Nephron progenitor cell (in vitro differentiated cells): Measurements from ENCODE around the gene AGXT.

ENCODE experiments used
- DNase-seq: peaks from one replicate; pipeline ENCODE4 v3.0.0; 2021
- H3K27ac Mint-ChIP-seq: 2 replicates; pipeline ENCODE4 v1.8.0; 2021; ENCODE audit warnings: mild to moderate bottlenecking, moderate library complexity, mixed read lengths
- H3K27me3 Mint-ChIP-seq: 2 replicates; pipeline ENCODE4 v1.8.0; 2021; ENCODE audit warnings: mild to moderate bottlenecking, low read depth, mixed read lengths; ENCODE audit not compliant: poor library complexity
- H3K36me3 Mint-ChIP-seq: 2 replicates; pipeline ENCODE4 v1.8.0; 2021; ENCODE audit warnings: low read depth, mixed read lengths
- H3K4me1 Mint-ChIP-seq: 2 replicates; pipeline ENCODE4 v1.8.0; 2021; ENCODE audit warnings: mixed read lengths
- H3K4me3 Mint-ChIP-seq: 2 replicates; pipeline ENCODE4 v1.8.0; 2021; ENCODE audit warnings: mild to moderate bottlenecking, moderate library complexity, mixed read lengths
- H3K9me3 Mint-ChIP-seq: 2 replicates; pipeline ENCODE4 v1.8.0; 2021; ENCODE audit warnings: mild to moderate bottlenecking, moderate library complexity, mixed read lengths
- TF ChIP-seq, protein P1 (sequence below): fragments of 200-600 bp; sonication (generic); IDR thresholded peaks from 2 replicates; pipeline ENCODE4 v1.5.0; 2021; ENCODE audit warnings: antibody characterized with exemption

Gene AGXT

GRCh38 chr2:240898731-240899467 lies 30.3 kb downstream of the AGXT start:
- no peak for DNase-seq
- Mint-ChIP-seq H3K4me1 (no peaks in the 10 kb centered on the region), H3K4me3 (no peak overlapping the region), H3K27me3 (peaks cover 3% of the 10 kb centered on the region), H3K27ac (no peak overlapping the region), H3K36me3 (no peaks in the 10 kb centered on the region), H3K9me3 (peaks cover 20% of the 10 kb centered on the region)
- TF ChIP-seq, protein P1, sequence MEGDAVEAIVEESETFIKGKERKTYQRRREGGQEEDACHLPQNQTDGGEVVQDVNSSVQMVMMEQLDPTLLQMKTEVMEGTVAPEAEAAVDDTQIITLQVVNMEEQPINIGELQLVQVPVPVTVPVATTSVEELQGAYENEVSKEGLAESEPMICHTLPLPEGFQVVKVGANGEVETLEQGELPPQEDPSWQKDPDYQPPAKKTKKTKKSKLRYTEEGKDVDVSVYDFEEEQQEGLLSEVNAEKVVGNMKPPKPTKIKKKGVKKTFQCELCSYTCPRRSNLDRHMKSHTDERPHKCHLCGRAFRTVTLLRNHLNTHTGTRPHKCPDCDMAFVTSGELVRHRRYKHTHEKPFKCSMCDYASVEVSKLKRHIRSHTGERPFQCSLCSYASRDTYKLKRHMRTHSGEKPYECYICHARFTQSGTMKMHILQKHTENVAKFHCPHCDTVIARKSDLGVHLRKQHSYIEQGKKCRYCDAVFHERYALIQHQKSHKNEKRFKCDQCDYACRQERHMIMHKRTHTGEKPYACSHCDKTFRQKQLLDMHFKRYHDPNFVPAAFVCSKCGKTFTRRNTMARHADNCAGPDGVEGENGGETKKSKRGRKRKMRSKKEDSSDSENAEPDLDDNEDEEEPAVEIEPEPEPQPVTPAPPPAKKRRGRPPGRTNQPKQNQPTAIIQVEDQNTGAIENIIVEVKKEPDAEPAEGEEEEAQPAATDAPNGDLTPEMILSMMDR, result no peak

DNA sequence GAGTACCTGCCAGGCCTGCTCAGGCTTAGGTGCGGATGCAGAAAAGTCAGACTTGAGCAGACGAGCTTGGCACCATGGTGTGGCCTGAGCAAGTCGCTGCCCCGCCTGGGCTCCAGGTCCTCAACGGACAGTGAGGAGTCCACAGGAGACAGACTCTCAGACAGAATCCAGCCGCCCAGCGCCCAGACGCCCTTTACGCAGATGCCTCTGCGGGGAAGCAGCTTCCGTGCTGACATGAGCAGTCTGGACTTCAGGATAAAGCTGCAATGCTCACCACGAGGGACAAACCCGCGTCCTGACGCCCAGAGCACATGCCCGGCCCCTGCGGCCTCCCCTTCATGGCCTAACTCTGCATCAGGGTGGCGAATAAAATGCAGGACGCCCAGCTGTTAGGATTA lies 30.8 kb downstream of the AGXT start:
- TF ChIP-seq, protein P1, result no peak
- Mint-ChIP-seq H3K27me3 (peaks cover 3% of the 10 kb centered on the region), H3K4me3 (no peak overlapping the region), H3K4me1 (no peaks in the 10 kb centered on the region), H3K27ac (no peak overlapping the region), H3K36me3 (no peaks in the 10 kb centered on the region), H3K9me3 (peaks cover 20% of the 10 kb centered on the region)
- no peak for DNase-seq

DNA sequence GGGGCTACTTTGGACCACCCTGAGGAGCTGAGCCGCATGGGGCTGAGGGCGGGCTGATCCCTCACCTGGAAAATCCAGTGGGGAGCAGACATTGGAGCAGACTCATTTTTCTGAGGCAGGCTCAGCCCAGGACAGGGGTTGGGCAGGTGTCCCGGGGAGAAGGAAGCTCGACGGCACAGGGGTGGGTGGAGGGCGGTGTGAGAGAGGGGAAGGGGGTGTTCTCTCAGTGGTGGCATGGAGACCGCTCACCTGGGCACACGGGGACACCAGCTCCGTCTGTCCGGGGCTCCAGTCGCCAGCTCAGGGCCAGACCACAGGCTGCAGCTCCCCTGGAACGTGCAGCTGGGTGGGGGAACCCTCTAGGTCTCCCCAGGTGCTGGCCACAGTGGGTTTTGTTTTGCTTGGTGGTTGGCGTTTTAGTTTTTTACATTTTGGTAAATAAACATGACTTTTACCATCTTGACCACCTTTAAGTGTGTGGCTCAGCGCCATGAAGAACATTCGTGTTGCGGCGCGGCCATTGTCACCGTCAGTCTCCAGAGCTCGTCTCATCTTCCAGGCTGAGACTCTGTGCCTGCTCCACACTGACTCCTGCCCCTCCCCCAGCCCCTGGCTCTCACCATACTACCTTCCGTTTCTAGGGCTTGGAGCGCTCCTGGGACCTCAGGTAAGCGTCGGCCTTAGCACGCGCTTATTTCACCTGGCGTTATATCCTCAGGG lies 31.7 kb downstream of the AGXT start:
- H3K9me3 Mint-ChIP-seq, result peaks cover 20% of the 10 kb centered on the region
- no peak overlapping the region for H3K27ac Mint-ChIP-seq
- peaks cover 3% of the 10 kb centered on the region for H3K27me3 Mint-ChIP-seq
- H3K4me1 Mint-ChIP-seq, result no peaks in the 10 kb centered on the region
- TF ChIP-seq, protein P1, result no peak
- no peak for DNase-seq
- no peak overlapping the region for H3K4me3 Mint-ChIP-seq
- no peaks in the 10 kb centered on the region for H3K36me3 Mint-ChIP-seq

- TF ChIP-seq, protein P1, result no peak
- Mint-ChIP-seq H3K27ac (no peak overlapping the region), H3K4me1 (no peaks in the 10 kb centered on the region), H3K36me3 (no peaks in the 10 kb centered on the region), H3K4me3 (no peak overlapping the region), H3K27me3 (peaks cover 6% of the 10 kb centered on the region), H3K9me3 (peaks cover 20% of the 10 kb centered on the region)
- DNase-seq, result no peak
These were observed 33.5 kb downstream of the AGXT start for GRCh38 chr2:240901986-240902614.

GRCh38 chr2:240902615-240903041 lies 34.0 kb downstream of the AGXT start:
- H3K9me3 Mint-ChIP-seq, result peaks cover 20% of the 10 kb centered on the region
- no peak overlapping the region for H3K4me3 Mint-ChIP-seq
- H3K4me1 Mint-ChIP-seq, result no peaks in the 10 kb centered on the region
- H3K27me3 Mint-ChIP-seq, result peaks cover 11% of the 10 kb centered on the region
- no peak overlapping the region for H3K27ac Mint-ChIP-seq
- TF ChIP-seq, protein P1, result no peak
- H3K36me3 Mint-ChIP-seq, result no peaks in the 10 kb centered on the region
- no peak for DNase-seq
